Central memory CD8-positive, alpha-beta T cell (primary cell): ENCODE results near the gene C14orf93.
A peak's percentile ranks its signal among the peaks of the same experiment; 100 is the strongest.

ENCODE experiments used
- ATAC-seq: fragments of 150-1000 bp; cut with Tn5 transposase; replicated peaks from 2 replicates; pipeline ENCODE4 v1.10.0; 2022; ENCODE audit warnings: mild to moderate bottlenecking, moderate FRiP score, moderate number of reproducible peaks; ENCODE audit not compliant: poor library complexity, severe bottlenecking; ENCODE audit errors: extremely low read depth
- DNase-seq, 2 donors: peaks; one replicate each; pipeline ENCODE4 v3.0.0; 2021; ENCODE audit warnings: low spot score in 2 of 2
- H3K27ac Mint-ChIP-seq: one replicate; pipeline ENCODE4 v1.8.0; 2022; ENCODE audit warnings: low read depth, mild to moderate bottlenecking, moderate library complexity, mixed read lengths
- H3K27me3 Mint-ChIP-seq: one replicate; pipeline ENCODE4 v1.8.0; 2022; ENCODE audit warnings: mixed read lengths
- H3K36me3 Mint-ChIP-seq: one replicate; pipeline ENCODE4 v1.8.0; 2022; ENCODE audit warnings: mild to moderate bottlenecking, moderate library complexity, mixed read lengths; ENCODE audit not compliant: insufficient read depth
- H3K4me1 Mint-ChIP-seq: one replicate; pipeline ENCODE4 v1.8.0; 2022; ENCODE audit warnings: mixed read lengths
- H3K4me3 Mint-ChIP-seq: one replicate; pipeline ENCODE4 v1.8.0; 2022; ENCODE audit warnings: mild to moderate bottlenecking, moderate library complexity, mixed read lengths
- H3K9me3 Mint-ChIP-seq: one replicate; pipeline ENCODE4 v1.8.0; 2022; ENCODE audit warnings: mixed read lengths

C14orf93 gene

GRCh38 chr14:23040100-23040499 lies 30.2 kb upstream of the C14orf93 start:
- ATAC-seq (no peak), DNase-seq (no peak)
- no peaks in the 10 kb centered on the region for H3K9me3 Mint-ChIP-seq
- H3K4me3 Mint-ChIP-seq: no peak overlapping the region
- H3K36me3 Mint-ChIP-seq: no peaks in the 10 kb centered on the region
- no peaks in the 10 kb centered on the region for H3K27me3 Mint-ChIP-seq
- H3K27ac Mint-ChIP-seq: no peak overlapping the region
- peaks cover 8% of the 10 kb centered on the region for H3K4me1 Mint-ChIP-seq

GRCh38 chr14:23035303-23036144 lies 25.6 kb upstream of the C14orf93 start:
- ATAC-seq (no peak), DNase-seq (no peak)
- H3K27ac Mint-ChIP-seq: peak overlapping the region; percentile 91
- no peaks in the 10 kb centered on the region for H3K9me3 Mint-ChIP-seq
- peaks cover 22% of the 10 kb centered on the region for H3K36me3 Mint-ChIP-seq
- H3K27me3 Mint-ChIP-seq: no peaks in the 10 kb centered on the region
- H3K4me1 Mint-ChIP-seq: peaks cover 29% of the 10 kb centered on the region
- H3K4me3 Mint-ChIP-seq: peak overlapping the region; percentile 80

GRCh38 chr14:23034498-23035302 lies 24.8 kb upstream of the C14orf93 start, which contains the start of gene PSMB5:
PSMB5 (minus strand) TSS chr14:23034900; CDS start chr14:23034881, 19 bp downstream.
- DNase-seq: peak; percentile 77 to 85
- Mint-ChIP-seq H3K36me3 (peaks cover 22% of the 10 kb centered on the region), H3K27me3 (no peaks in the 10 kb centered on the region), H3K4me1 (peaks cover 29% of the 10 kb centered on the region), H3K4me3 (peak within 1 kb of the TSS; percentile 80), H3K9me3 (no peaks in the 10 kb centered on the region), H3K27ac (peak within 1 kb of the TSS; percentile 91)
- peak; percentile 95 for ATAC-seq

GRCh38 chr14:23033801-23034497 lies 24.0 kb upstream of the C14orf93 start:
- DNase-seq (no peak), ATAC-seq (no peak)
- Mint-ChIP-seq H3K4me1 (peaks cover 36% of the 10 kb centered on the region), H3K36me3 (peaks cover 22% of the 10 kb centered on the region), H3K27ac (peak overlapping the region; percentile 91), H3K27me3 (no peaks in the 10 kb centered on the region), H3K4me3 (peak overlapping the region; percentile 80), H3K9me3 (no peaks in the 10 kb centered on the region)

DNA sequence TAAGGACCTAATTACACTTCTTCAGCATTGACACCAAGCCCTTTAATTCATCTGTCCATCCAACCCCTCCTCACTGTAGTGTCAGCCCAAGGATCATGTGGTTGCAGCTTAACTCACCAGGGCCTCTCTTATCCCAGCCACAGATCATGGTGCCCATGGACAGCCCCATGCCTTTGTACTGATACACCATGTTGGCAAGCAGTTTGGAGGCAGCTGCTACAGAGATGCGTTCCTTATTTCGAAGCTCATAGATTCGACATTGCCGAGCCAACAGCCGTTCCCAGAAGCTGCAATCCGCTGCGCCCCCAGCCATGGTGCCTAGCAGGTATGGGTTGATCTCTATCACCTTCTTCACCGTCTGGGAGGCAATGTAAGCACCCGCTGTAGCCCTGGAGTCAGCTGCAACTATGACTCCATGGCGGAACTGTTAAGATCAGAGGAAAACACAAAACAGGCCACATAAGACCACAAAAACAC lies 23.3 kb upstream of the C14orf93 start:
- peaks cover 41% of the 10 kb centered on the region for H3K4me1 Mint-ChIP-seq
- H3K4me3 Mint-ChIP-seq: peak overlapping the region; percentile 80
- DNase-seq (no peak), ATAC-seq (no peak)
- no peaks in the 10 kb centered on the region for H3K9me3 Mint-ChIP-seq
- peaks cover 22% of the 10 kb centered on the region for H3K36me3 Mint-ChIP-seq
- H3K27me3 Mint-ChIP-seq: no peaks in the 10 kb centered on the region
- H3K27ac Mint-ChIP-seq: no peak overlapping the region

GRCh38 chr14:23030936-23031335 lies 21.0 kb upstream of the C14orf93 start:
- H3K27ac Mint-ChIP-seq: no peak overlapping the region
- DNase-seq: no peak
- no peaks in the 10 kb centered on the region for H3K27me3 Mint-ChIP-seq
- H3K4me3 Mint-ChIP-seq: no peak overlapping the region
- H3K9me3 Mint-ChIP-seq: no peaks in the 10 kb centered on the region
- no peak for ATAC-seq
- peaks cover 45% of the 10 kb centered on the region for H3K4me1 Mint-ChIP-seq
- peaks cover 28% of the 10 kb centered on the region for H3K36me3 Mint-ChIP-seq

- ATAC-seq: peak; percentile 49
- no peak for DNase-seq
- Mint-ChIP-seq H3K9me3 (no peaks in the 10 kb centered on the region), H3K36me3 (peaks cover 28% of the 10 kb centered on the region), H3K27me3 (no peaks in the 10 kb centered on the region), H3K4me1 (peaks cover 44% of the 10 kb centered on the region), H3K27ac (peak overlapping the region; percentile 20), H3K4me3 (no peak overlapping the region)
Observed at GRCh38 chr14:23028799-23029198, 18.9 kb upstream of the C14orf93 start.

- peaks cover 42% of the 10 kb centered on the region for H3K4me1 Mint-ChIP-seq
- H3K9me3 Mint-ChIP-seq: no peaks in the 10 kb centered on the region
- H3K36me3 Mint-ChIP-seq: peaks cover 11% of the 10 kb centered on the region
- DNase-seq (no peak), ATAC-seq (no peak)
- no peaks in the 10 kb centered on the region for H3K27me3 Mint-ChIP-seq
- H3K4me3 Mint-ChIP-seq: no peak overlapping the region
- H3K27ac Mint-ChIP-seq: peak overlapping the region; percentile 49
Observed at GRCh38 chr14:23025151-23025814, 15.3 kb upstream of the C14orf93 start.

GRCh38 chr14:23024612-23025075 lies 14.7 kb upstream of the C14orf93 start:
- no peaks in the 10 kb centered on the region for H3K9me3 Mint-ChIP-seq
- ATAC-seq (no peak), DNase-seq (no peak)
- no peaks in the 10 kb centered on the region for H3K27me3 Mint-ChIP-seq
- H3K36me3 Mint-ChIP-seq: peaks cover 11% of the 10 kb centered on the region
- H3K4me1 Mint-ChIP-seq: peaks cover 42% of the 10 kb centered on the region
- H3K4me3 Mint-ChIP-seq: no peak overlapping the region
- H3K27ac Mint-ChIP-seq: peak overlapping the region; percentile 49

GRCh38 chr14:23023795-23024152 lies 13.8 kb upstream of the C14orf93 start:
- H3K4me3 Mint-ChIP-seq: no peak overlapping the region
- H3K27me3 Mint-ChIP-seq: no peaks in the 10 kb centered on the region
- peaks cover 34% of the 10 kb centered on the region for H3K4me1 Mint-ChIP-seq
- DNase-seq: no peak
- peaks cover 11% of the 10 kb centered on the region for H3K36me3 Mint-ChIP-seq
- no peak for ATAC-seq
- no peaks in the 10 kb centered on the region for H3K9me3 Mint-ChIP-seq
- no peak overlapping the region for H3K27ac Mint-ChIP-seq

GRCh38 chr14:23023022-23023794 lies 13.3 kb upstream of the C14orf93 start:
- no peaks in the 10 kb centered on the region for H3K27me3 Mint-ChIP-seq
- no peak overlapping the region for H3K27ac Mint-ChIP-seq
- H3K4me1 Mint-ChIP-seq: peaks cover 30% of the 10 kb centered on the region
- H3K4me3 Mint-ChIP-seq: no peak overlapping the region
- peaks cover 11% of the 10 kb centered on the region for H3K36me3 Mint-ChIP-seq
- no peak for ATAC-seq
- DNase-seq: no peak
- no peaks in the 10 kb centered on the region for H3K9me3 Mint-ChIP-seq
